A673 (cell line): ENCODE data around the gene TMEM43.

ENCODE experiments used
- EZH2 ChIP-seq: fragments of 200-600 bp; sonication (generic); IDR thresholded peaks from 2 replicates; pipeline ENCODE4 v1.6.1; 2017; ENCODE audit warnings: borderline replicate concordance, low read depth, mild to moderate bottlenecking, mixed read lengths, antibody characterized with exemption, low read length; ENCODE audit not compliant: poor library complexity, severe bottlenecking
- TF ChIP-seq, protein P1 (sequence below): fragments of 300-800, 200-600 bp; sonication (generic); conservative IDR thresholded peaks from 2 replicates; pipeline ENCODE4 v1.5.1; 2017; ENCODE audit warnings: low read depth, mild to moderate bottlenecking, antibody characterized with exemption, low read length, moderate library complexity, mixed read lengths

DNA sequence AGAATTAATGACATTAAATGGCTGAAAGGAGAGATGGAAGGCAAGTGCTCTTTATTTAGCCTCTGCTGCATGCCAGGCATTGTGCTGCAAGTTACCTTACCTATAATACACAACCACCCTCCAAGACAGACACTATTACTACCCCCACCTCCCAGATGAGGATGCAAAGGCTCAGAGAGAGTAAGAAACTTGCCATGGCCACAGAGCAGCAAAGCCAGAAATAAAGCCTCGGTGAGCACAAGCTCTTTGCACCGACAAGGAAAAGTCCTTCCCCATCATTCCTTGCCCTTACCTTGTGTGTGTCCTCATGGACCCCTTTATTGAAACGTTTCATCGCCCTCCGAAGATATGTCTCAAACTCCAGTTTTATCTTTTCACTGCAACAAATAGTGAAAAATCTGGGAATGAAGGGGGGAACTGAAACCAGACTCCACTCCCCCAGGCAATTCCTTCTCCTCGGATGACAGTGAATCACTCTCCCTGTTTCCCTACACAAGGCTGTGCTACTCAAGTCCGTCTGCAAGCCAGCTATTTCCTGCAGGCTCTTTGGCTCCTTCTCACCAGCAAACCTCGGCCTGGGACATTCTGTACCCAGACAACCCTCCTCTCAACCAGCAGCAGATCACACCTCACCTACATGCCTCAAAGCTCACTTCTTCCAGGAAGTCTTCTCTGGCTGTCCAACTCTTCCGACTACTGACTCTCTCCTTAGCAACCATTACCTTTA, 42.2 kb downstream of the TMEM43 start:
- TF ChIP-seq, protein P1, sequence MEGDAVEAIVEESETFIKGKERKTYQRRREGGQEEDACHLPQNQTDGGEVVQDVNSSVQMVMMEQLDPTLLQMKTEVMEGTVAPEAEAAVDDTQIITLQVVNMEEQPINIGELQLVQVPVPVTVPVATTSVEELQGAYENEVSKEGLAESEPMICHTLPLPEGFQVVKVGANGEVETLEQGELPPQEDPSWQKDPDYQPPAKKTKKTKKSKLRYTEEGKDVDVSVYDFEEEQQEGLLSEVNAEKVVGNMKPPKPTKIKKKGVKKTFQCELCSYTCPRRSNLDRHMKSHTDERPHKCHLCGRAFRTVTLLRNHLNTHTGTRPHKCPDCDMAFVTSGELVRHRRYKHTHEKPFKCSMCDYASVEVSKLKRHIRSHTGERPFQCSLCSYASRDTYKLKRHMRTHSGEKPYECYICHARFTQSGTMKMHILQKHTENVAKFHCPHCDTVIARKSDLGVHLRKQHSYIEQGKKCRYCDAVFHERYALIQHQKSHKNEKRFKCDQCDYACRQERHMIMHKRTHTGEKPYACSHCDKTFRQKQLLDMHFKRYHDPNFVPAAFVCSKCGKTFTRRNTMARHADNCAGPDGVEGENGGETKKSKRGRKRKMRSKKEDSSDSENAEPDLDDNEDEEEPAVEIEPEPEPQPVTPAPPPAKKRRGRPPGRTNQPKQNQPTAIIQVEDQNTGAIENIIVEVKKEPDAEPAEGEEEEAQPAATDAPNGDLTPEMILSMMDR: no peak
- no peak for TF ChIP-seq EZH2
